ENCODE measurements around the gene MYO15B.
"Not testable (repeated sequence)": the region's sequence is repeated elsewhere in the genome, so short reads cannot be mapped to it uniquely, and the experiment has no call there.

MYO15B gene

DNA sequence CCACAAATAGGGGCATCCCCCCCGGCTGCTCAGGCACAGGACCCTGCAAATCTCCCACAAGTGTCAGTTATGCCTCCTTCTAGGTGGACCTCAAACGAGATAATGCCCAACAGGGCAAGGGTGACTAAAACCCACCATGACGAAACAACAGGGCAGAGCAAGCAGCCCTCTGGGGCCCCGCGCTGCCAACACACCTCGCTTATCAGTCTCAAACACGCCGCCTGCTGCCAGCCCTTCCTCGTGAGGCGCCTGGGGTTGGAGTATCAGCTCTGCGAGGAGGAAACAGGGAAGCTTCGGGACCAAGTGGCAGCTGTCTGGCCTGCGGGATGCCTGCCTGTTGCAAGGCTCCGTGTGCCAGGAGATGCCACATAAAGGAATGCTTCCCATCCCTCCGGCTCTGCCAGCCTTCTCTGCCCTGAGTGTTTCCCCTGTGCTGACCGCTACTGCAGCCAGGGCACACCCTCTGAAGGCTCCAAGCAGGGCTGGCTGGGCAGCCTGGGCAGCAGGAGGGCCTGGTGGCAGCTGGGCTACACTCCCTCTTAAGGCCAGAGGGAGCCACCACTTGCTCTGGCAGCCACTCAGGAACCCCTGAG is 48.1 kb downstream of the MYO15B start:
- no peak for DNase-seq
- TF ChIP-seq, protein P1, sequence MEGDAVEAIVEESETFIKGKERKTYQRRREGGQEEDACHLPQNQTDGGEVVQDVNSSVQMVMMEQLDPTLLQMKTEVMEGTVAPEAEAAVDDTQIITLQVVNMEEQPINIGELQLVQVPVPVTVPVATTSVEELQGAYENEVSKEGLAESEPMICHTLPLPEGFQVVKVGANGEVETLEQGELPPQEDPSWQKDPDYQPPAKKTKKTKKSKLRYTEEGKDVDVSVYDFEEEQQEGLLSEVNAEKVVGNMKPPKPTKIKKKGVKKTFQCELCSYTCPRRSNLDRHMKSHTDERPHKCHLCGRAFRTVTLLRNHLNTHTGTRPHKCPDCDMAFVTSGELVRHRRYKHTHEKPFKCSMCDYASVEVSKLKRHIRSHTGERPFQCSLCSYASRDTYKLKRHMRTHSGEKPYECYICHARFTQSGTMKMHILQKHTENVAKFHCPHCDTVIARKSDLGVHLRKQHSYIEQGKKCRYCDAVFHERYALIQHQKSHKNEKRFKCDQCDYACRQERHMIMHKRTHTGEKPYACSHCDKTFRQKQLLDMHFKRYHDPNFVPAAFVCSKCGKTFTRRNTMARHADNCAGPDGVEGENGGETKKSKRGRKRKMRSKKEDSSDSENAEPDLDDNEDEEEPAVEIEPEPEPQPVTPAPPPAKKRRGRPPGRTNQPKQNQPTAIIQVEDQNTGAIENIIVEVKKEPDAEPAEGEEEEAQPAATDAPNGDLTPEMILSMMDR (IDR thresholded peaks at IDR 0.05; ENCODE audit: low read depth, low read length) = no peak
- H3K36me3 ChIP-seq = peaks cover 6% of the 10 kb centered on the region
- H3K9me3 ChIP-seq (ENCODE audit: severe bottlenecking) = no peaks in the 10 kb centered on the region
- no peaks in the 10 kb centered on the region for H3K27me3 ChIP-seq (ENCODE audit: insufficient read depth, low read depth, severe bottlenecking)
- H3K27ac ChIP-seq = no peak overlapping the region
- no peak overlapping the region for H3K4me3 ChIP-seq (ENCODE audit: low read depth, low read length)

DNA sequence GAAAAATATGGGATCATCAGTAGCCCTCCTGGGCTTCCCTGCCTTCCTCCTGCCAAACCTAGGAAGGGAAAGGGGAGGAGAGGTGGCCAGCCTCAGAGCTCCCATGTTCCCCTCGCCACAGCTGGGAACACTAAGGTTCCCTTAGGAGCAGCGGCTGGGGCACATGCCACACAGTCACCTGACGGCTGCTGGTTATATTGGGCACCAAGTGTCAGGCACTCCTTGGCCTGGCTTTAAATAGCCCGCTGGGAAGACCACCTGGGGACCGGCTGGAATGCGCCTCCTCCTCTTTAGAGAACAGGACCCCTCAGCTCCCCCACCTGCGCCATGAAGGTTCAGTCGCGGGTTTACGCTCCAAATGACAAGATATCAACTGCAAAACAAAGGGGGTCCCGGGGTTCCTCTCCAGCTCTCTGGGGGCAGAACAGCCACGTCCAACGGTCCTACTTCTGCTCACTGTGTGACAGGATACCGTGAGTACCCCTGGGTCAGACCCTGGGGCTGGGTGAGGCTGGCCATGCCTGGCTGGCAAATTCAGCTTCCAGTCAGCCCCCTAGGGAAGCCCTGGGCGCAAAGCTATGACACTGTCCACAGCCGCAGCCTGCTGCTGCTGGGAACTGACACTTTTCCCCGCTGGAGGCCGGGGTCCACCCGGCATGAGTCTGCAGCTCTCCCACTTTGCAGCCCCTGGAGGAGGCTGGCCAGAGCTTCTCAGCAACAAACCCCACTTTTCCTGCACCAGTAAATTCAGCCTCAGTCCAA is 49.0 kb downstream of the MYO15B start:
- no peak for DNase-seq
- no peak overlapping the region for H3K27ac ChIP-seq
- no peak overlapping the region for H3K4me3 ChIP-seq (ENCODE audit: low read depth, low read length)
- H3K27me3 ChIP-seq (ENCODE audit: insufficient read depth, low read depth, severe bottlenecking) = no peaks in the 10 kb centered on the region
- no peaks in the 10 kb centered on the region for H3K9me3 ChIP-seq (ENCODE audit: severe bottlenecking)
- H3K36me3 ChIP-seq = peaks cover 6% of the 10 kb centered on the region
- TF ChIP-seq, protein P1 (IDR thresholded peaks at IDR 0.05; ENCODE audit: low read depth, low read length) = no peak

DNA sequence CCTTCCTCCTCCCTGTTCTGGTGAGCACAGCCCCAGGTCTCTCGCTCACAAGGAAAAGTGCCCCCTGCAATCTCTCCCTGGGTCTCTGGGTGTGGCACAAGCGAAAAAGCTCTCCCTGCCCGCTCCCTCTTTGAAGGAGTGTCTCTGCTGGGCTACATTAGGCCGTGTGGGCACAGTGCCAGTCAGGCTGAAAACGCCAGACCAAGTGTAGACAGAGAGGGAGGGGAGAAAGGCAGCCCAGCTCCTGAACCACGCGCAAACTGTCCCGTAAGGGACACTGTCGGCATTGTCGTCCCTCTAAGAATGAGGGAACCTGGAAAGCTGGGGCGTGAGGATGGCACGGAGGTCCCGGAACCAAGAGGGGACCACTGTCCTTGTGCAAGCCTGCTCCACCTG is 49.5 kb downstream of the MYO15B start:
- H3K9me3 ChIP-seq (ENCODE audit: severe bottlenecking) = no peaks in the 10 kb centered on the region
- no peaks in the 10 kb centered on the region for H3K27me3 ChIP-seq (ENCODE audit: insufficient read depth, low read depth, severe bottlenecking)
- no peak overlapping the region for H3K4me3 ChIP-seq (ENCODE audit: low read depth, low read length)
- TF ChIP-seq, protein P1 (IDR thresholded peaks at IDR 0.05; ENCODE audit: low read depth, low read length) = no peak
- no peak overlapping the region for H3K27ac ChIP-seq
- H3K36me3 ChIP-seq = peaks cover 6% of the 10 kb centered on the region
- no peak for DNase-seq

DNA sequence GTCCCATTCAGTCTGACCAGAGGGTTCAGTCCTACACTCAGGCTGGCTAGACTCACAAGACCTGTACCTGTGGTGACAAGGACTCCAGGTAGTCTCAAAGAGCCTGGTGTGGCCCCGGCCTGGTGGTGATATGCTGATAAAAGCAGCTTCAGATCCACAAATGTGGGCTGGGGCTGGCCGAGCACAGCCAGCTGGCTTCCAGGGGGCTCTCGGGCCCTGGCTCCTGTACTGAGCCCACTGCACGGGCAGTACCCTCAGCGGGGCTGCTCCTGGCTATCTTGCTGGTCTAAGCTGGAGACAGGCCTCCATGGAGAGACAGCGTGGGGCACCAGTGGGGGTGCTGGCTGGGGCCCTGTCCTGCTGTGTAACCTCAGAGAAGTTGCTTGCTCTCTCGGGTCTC is 50.0 kb downstream of the MYO15B start:
- Histone ChIP-seq H3K36me3 (peaks cover 6% of the 10 kb centered on the region), H3K9me3 (ENCODE audit: severe bottlenecking) (no peaks in the 10 kb centered on the region), H3K27ac (no peak overlapping the region), H3K27me3 (ENCODE audit: insufficient read depth, low read depth, severe bottlenecking) (no peaks in the 10 kb centered on the region), H3K4me3 (ENCODE audit: low read depth, low read length) (no peak overlapping the region)
- DNase-seq = no peak
- TF ChIP-seq, protein P1 (IDR thresholded peaks at IDR 0.05; ENCODE audit: low read depth, low read length) = no peak

DNA sequence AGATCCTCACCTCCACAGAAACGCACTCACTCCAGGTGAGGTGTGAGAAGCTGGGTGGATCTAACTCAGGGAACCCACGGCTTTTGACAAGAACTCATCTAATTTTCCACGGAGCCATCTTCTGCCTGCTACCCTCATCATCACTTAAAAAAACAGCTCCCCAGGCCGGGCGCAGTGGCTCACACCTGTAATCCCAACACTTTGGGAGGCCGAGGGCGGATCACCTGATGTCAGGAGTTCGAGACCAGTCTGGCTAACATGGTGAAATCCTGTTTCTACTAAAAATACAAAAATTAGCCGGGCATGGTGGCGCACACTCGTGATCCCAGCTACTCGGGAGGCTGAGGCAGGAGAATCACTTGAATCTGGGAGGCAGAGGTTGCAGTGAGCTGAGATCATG is 50.4 kb downstream of the MYO15B start:
- not testable (repeated sequence) for H3K36me3 ChIP-seq; H3K27ac ChIP-seq; H3K9me3 ChIP-seq (ENCODE audit: severe bottlenecking); H3K27me3 ChIP-seq (ENCODE audit: insufficient read depth, low read depth, severe bottlenecking); H3K4me3 ChIP-seq (ENCODE audit: low read depth, low read length); DNase-seq

DNA sequence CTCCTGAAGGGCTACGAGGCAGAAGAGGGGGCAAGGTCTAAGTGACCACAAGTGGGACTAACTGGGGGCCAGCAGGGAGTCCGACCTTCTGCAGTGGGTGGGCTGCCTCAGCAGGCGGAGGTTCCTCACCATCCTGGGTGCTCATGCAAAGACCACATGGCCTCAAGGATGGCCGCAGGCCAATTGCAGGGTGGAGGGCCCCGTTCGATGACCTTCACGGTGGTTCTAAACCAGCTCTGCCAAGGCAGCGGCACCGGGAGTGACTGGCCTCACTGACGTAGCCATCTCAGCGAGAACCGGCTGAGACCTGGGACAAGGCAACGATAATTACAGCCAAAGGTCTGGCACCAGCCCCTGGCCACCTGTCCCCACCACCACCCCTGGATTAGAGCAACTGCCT is 51.3 kb downstream of the MYO15B start:
- H3K27me3 ChIP-seq (ENCODE audit: insufficient read depth, low read depth, severe bottlenecking) = no peaks in the 10 kb centered on the region
- DNase-seq = no peak
- no peaks in the 10 kb centered on the region for H3K9me3 ChIP-seq (ENCODE audit: severe bottlenecking)
- no peak overlapping the region for H3K4me3 ChIP-seq (ENCODE audit: low read depth, low read length)
- TF ChIP-seq, protein P1 (IDR thresholded peaks at IDR 0.05; ENCODE audit: low read depth, low read length) = no peak
- H3K36me3 ChIP-seq = peaks cover 6% of the 10 kb centered on the region
- no peak overlapping the region for H3K27ac ChIP-seq

Measured in WERI-Rb-1 (cell line).